Retina (tissue), 1 donor: ENCODE results near the gene EFNB2.
A peak's percentile ranks its signal among the peaks of the same experiment; 100 is the strongest.

ENCODE experiments used
- DNase-seq: peaks from one replicate; pipeline ENCODE4 v3.0.0-alpha.2; 2016

EFNB2 gene

DNA sequence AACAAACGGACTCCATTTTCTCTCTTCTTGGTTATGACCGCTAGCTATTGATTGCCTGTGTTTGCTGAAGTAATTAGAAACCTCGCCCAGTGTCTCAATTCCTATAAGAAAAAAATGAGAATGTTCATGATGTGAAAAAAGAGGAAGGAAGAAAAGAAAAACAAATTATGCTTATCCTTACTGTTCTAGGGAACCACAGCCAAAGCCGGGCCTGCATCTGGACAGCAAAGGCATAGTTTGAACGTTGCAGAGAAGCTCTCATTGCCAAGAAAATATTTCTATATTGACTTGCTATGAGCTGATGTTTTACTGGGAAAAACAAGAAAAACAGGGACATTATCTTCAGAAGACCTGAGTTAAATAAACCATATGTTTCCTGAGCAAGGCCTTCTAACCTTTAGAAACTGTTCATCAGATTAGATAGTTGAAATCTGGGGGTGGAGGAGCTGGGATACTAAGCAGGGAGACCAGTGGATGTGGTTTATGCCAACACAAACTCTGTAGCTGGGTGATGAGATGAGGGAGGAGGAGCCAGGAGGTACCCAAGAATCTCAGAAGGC is 55.0 kb downstream of the EFNB2 start:
- no peak for DNase-seq

DNA sequence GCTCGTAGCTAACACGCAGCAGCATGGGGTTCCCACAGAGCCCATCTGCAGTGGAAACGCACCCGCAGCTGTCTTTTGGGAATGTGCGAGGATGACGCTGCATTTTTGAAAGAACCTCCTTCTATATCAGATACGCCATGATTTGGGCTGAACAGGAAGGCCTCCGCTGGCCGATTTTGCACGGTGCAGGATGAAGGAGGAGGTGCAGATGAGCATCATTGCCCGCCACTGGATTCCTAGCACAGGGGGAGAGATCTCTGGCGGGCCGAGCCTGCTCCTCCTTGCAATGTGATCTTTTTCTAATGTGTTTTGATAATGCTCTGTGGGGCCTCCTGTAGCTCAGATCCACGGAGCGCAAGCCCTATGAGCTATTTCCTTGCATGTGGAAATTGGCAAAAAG is 55.5 kb downstream of the EFNB2 start:
- DNase-seq, result no peak

GRCh38 chr13:106478116-106478515 is 57.3 kb downstream of the EFNB2 start:
- no peak for DNase-seq

- DNase-seq, result no peak
Observed at GRCh38 chr13:106477303-106477702, 58.2 kb downstream of the EFNB2 start.

DNA sequence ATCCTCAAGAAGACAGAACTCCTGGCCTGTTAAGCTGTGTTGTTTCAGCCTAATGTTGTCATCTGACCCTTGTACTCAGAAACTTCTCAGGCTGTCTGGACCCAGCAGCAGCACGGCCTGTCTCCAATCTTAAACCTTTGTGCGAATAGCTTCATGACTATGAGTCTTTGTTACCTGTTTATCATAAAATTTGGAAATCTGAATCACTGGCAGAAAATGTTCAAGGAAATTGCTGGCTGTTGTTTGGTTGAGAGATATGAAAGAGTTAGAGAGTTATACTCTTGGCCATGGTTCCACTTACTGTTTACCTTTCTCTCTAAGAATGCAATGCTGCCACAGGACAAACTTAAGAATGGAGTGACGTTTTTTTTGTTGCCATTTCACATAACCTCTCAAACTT is 59.6 kb downstream of the EFNB2 start:
- DNase-seq, result no peak

- DNase-seq, result no peak
Observed at GRCh38 chr13:106474912-106475311, 60.5 kb downstream of the EFNB2 start.

GRCh38 chr13:106473154-106473553 is 62.3 kb downstream of the EFNB2 start:
- no peak for DNase-seq

- DNase-seq, result no peak
Observed at GRCh38 chr13:106472621-106473020, 62.8 kb downstream of the EFNB2 start.

DNA sequence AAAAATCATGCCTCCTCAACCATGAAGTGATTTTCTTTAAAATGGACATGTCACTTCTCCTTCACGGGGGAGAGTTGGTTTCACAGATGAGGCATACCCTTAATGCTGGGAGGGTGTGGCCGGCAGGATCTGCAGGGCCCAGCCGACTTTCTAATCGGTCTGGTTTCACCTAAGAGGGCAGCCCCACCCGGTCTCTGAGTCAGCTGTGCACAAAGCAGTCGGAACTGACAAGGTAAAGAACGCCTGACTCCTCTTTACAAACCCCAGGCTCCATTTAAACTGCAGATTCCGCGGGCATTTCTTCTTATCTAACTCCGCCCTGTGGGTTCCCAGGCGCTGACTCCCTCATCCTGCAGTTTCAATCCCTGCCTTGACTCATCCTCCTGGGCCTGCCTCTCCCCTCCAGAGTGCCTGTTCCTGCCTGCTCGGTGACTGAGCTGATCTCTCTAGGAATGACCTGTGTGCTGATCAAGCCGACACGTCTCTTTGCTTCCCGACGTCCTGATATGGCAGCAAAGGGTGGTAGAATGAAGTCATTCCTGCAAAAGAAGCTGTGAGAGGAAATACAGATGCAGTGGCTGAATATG is 63.4 kb downstream of the EFNB2 start:
- DNase-seq, result peak; percentile 43

GRCh38 chr13:106470576-106470975 is 64.9 kb downstream of the EFNB2 start:
- DNase-seq, result no peak

DNA sequence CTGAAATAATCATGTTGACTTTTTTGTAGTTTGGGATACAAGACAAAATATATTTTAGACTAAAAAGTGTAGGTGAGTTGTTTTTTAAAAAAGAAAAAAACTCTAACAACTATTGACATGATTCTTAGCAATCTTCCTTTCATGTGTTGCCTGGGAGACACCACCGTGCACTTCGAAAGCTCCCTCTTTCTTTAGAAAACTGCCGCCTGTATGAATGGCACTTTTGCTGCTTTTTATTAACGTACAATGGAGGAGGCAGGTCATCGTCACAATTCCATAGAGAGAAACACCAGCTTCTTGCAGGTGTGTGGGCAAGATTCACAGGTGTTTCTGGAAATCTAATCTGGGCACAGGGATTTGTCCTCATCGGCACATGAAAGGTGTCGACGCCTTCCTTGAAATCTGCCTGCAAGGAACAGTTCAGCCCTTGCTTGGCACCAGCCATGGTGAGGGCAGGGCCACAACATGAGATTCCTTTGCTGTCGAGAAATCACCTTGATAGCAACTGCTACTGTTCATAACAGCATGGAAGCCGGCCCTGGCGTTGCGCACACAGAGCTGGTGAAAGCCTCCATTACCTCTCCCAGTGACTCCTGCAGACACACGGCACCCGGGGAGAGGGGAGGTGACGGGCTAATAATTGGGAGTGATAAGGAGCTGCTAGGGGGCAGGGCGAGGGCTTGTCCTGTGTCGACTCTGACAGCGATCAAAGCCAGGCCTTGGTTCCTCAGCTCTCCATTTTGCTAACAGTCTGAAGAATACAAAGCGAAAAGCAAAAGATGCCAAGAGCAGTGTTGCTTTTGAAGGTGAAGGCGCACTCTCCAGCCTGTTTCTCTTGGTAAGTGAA is 66.5 kb downstream of the EFNB2 start:
- DNase-seq, result no peak

DNA sequence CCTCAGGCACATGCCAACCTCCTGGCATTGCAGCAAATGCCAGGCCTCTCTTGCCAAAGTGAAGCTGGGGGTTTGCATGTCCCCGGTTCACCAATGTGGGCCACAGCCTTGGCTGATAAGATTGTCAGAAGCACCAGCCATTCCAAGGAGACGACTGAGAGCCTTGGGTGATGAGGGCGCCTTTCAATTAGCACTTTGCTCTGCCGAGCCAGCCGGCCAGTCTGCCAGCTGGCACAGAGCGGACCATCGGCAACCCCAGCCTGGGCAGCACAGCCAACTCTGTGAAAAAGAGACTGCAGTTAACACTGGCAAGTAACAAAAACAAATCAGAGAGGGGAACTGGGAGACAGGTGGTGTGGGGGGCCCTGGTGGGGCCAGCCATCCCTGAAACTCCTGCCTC is 67.3 kb downstream of the EFNB2 start:
- no peak for DNase-seq

- DNase-seq, result peak; percentile 47
Observed at GRCh38 chr13:106467427-106468122, 67.9 kb downstream of the EFNB2 start.

DNA sequence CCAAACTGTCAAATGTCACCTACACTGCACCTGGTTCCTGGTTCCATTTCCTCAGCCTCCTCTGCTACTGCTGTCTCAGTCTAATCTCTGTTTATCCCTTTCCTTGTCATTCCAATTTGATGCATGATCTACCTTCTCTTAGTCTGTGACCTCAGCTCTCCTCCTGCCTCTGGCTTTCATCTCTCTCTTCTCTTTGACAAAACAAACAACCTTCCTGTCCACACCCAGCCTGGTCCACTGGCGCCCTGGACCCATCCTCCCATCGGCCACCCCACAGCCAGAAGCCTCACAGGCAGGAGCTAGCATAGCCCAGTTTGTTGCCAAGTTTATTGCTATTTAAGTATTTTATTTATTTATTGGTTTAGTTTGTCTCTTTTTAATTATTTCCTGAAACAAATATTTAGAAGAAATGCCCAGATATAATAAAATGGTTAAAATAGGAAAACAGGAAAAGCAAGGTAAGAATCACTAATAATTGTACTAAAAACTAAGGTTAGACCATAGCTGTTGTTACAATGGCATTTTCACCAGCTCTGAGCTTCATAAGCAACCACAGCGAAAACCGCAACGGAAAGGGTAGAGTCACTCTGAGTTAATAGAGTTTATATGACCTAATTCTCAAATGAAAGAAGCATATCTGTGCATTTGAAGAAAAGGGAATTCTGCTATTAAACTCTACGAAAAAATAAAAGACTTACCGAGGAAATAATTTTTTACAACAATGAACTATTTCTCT is 68.6 kb downstream of the EFNB2 start:
- DNase-seq, result no peak

DNA sequence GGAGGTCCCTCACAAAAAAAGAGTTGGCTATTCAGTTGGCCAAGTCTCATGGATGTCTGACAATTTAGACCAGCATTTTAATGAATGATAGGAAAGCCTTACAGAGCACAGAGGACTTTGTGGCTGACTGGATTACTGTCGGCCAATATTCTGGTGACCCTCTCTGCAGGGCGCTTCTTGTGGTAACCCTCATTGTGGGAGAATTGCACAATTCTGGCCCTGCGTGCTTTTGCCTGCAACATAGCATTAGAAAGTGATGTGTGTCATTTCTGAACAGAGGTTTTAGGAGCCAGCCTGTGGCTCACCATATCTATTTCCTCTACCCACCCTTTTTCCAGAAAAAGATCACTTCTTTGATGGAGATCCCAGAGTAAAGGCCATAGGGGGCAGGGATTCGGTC is 71.4 kb downstream of the EFNB2 start:
- DNase-seq, result no peak

GRCh38 chr13:106462710-106463109 is 72.8 kb downstream of the EFNB2 start:
- DNase-seq, result no peak

DNA sequence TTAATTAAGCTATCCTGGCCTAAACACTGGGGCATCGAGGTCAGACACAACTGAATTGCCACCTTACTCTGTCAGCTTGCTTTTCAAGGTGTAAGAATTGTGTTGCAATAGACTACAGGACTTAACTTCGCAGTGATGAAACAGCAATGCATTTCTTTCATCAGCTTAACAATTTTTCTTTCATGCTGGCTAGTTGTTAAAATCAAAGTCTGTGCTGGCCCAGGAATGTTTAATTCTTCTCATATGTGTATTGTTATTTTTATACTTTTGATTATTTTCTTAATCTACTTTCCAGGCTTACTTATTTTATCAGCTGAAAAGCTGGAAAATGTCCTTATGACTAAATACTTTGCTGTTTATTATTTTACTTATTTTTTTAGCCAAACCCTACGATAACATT is 79.7 kb downstream of the EFNB2 start:
- DNase-seq, result no peak

- no peak for DNase-seq
Observed at GRCh38 chr13:106455190-106455589, 80.3 kb downstream of the EFNB2 start.

GRCh38 chr13:106453101-106453500 is 82.4 kb downstream of the EFNB2 start:
- no peak for DNase-seq

GRCh38 chr13:106450991-106451390 is 84.5 kb downstream of the EFNB2 start:
- DNase-seq, result no peak

DNA sequence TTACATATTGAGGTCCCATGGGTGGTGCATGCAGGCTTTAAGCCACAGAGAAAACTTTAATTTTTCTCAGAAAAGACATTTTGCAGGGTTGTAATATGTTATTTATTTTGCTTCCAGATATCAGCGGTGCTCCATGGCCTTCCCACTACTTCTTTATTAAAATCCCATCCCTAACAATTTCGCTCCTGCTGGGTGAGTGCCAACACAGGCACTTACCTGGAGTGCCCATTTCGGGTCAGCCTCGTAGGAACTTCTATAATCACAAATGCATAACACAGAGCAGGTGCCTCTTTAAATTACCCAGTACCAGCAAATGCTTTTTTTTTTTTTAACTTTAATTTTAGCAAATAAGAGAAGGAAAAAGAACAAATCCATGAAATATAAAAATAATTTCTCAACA is 86.4 kb downstream of the EFNB2 start:
- no peak for DNase-seq

DNA sequence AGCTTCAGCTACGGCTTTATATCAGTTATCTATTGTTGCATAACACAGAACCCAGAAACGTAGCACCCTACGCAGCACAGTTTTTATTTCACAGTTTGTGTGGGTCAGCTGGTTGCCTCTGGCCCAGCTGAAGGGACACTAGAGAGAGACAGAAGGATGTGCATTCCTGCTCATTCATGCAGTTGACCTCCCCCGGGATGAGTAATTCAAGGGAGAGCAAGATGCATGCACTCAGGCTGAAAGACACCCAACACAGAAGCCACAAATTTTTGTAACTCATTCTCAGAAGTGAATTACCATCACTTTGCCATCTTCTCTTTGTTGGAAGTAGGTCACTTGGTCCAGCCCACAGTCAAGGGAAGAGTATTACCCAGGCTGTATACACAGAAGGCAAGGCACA is 89.5 kb downstream of the EFNB2 start:
- peak; percentile 40 for DNase-seq
